ENCODE data around the gene ADAMTS18. TPM values are rescaled to one million over a fixed set of nuclear protein-coding genes. Genes with fewer than 3 reads are reported as not detected.

Gene ADAMTS18
- total and polyA plus RNA-seq, 4 experiments from 2014 or later, result not detected

GRCh38 chr16:77416939-77417480, 17.8 kb downstream of the ADAMTS18 start:
- H3K4me3 Mint-ChIP-seq, result no peak overlapping the region
- Histone ChIP-seq H3K27ac (ENCODE audit: low read depth, low read length) (no peak overlapping the region), H3K4me3 (ENCODE audit: low read length in 2 of 2) (no peak overlapping the region), H3K27me3 (ENCODE audit: insufficient read depth, low read length) (no peaks in the 10 kb centered on the region), H3K4me1 (ENCODE audit: insufficient read depth, low read length) (no peaks in the 10 kb centered on the region), H3K36me3 (ENCODE audit: insufficient read depth, low read length) (no peaks in the 10 kb centered on the region), H3K9me3 (ENCODE audit: control insufficient read depth in 1 of 2, low read length in 2 of 2) (no peaks in the 10 kb centered on the region)
- peaks cover 3 to 5% of the 10 kb centered on the region in 2 donors for H3K27me3 Mint-ChIP-seq
- no peak for DNase-seq
- ChIA-PET CTCF (ENCODE audit: partially characterized antibody) (no interaction called here), POLR2A (ENCODE audit: partially characterized antibody) (no interaction called here)
- intact Hi-C loops (cut with micrococcal nuclease), result no loop called here
- H3K4me1 Mint-ChIP-seq, result no peaks in the 10 kb centered on the region
- H3K9me3 Mint-ChIP-seq, result peaks cover 0 to 5% (median 0%) of the 10 kb centered on the region in 8 donors
- H3K27ac Mint-ChIP-seq, result no peak overlapping the region
- H3K36me3 Mint-ChIP-seq, result no peaks in the 10 kb centered on the region

- Mint-ChIP-seq H3K27me3 (peaks cover 3% of the 10 kb centered on the region in 2 donors), H3K27ac (no peak overlapping the region), H3K36me3 (no peaks in the 10 kb centered on the region), H3K9me3 (peaks cover 0 to 6% (median 0%) of the 10 kb centered on the region in 8 donors), H3K4me3 (no peak overlapping the region), H3K4me1 (no peaks in the 10 kb centered on the region)
- Histone ChIP-seq H3K27ac (ENCODE audit: low read depth, low read length) (no peak overlapping the region), H3K36me3 (ENCODE audit: insufficient read depth, low read length) (no peaks in the 10 kb centered on the region), H3K27me3 (ENCODE audit: insufficient read depth, low read length) (no peaks in the 10 kb centered on the region), H3K4me3 (ENCODE audit: low read length in 2 of 2) (no peak overlapping the region), H3K4me1 (ENCODE audit: insufficient read depth, low read length) (no peaks in the 10 kb centered on the region), H3K9me3 (ENCODE audit: control insufficient read depth in 1 of 2, low read length in 2 of 2) (no peaks in the 10 kb centered on the region)
- intact Hi-C loops (cut with micrococcal nuclease), result no loop called here
- CTCF ChIA-PET (ENCODE audit: partially characterized antibody), result no interaction called here
- POLR2A ChIA-PET (ENCODE audit: partially characterized antibody), result no interaction called here
- no peak for DNase-seq
Observed at GRCh38 chr16:77414752-77415231, 20.0 kb downstream of the ADAMTS18 start.

- no peaks in the 10 kb centered on the region for H3K36me3 ChIP-seq (ENCODE audit: insufficient read depth, low read length)
- H3K4me1 ChIP-seq (ENCODE audit: insufficient read depth, low read length), result no peaks in the 10 kb centered on the region
- H3K36me3 Mint-ChIP-seq, result no peaks in the 10 kb centered on the region
- H3K4me3 Mint-ChIP-seq, result no peak overlapping the region
- peaks cover 0 to 3% (median under 1%) of the 10 kb centered on the region in 8 donors for H3K9me3 Mint-ChIP-seq
- intact Hi-C loops (cut with micrococcal nuclease), result no loop called here
- no peaks in the 10 kb centered on the region for H3K9me3 ChIP-seq (ENCODE audit: control insufficient read depth in 1 of 2, low read length in 2 of 2)
- POLR2A ChIA-PET (ENCODE audit: partially characterized antibody), result no interaction called here
- no peaks in the 10 kb centered on the region for H3K27me3 ChIP-seq (ENCODE audit: insufficient read depth, low read length)
- no peaks in the 10 kb centered on the region for H3K4me1 Mint-ChIP-seq
- no peak overlapping the region for H3K27ac Mint-ChIP-seq
- DNase-seq, result no peak
- H3K27me3 Mint-ChIP-seq, result no peaks in the 10 kb centered on the region
- no peak overlapping the region for H3K27ac ChIP-seq (ENCODE audit: low read depth, low read length)
- no peak overlapping the region for H3K4me3 ChIP-seq (ENCODE audit: low read length in 2 of 2)
- CTCF ChIA-PET (ENCODE audit: partially characterized antibody), result no interaction called here
Observed at GRCh38 chr16:77410449-77410848, 24.4 kb downstream of the ADAMTS18 start.

GRCh38 chr16:77409311-77409710, 25.5 kb downstream of the ADAMTS18 start:
- CTCF ChIA-PET (ENCODE audit: partially characterized antibody), result no interaction called here
- no peak overlapping the region for H3K27ac Mint-ChIP-seq
- intact Hi-C loops (cut with micrococcal nuclease), result no loop called here
- no peaks in the 10 kb centered on the region for H3K4me1 ChIP-seq (ENCODE audit: insufficient read depth, low read length)
- H3K27ac ChIP-seq (ENCODE audit: low read depth, low read length), result no peak overlapping the region
- no peaks in the 10 kb centered on the region for H3K27me3 Mint-ChIP-seq
- no peaks in the 10 kb centered on the region for H3K4me1 Mint-ChIP-seq
- POLR2A ChIA-PET (ENCODE audit: partially characterized antibody), result no interaction called here
- no peaks in the 10 kb centered on the region for H3K9me3 ChIP-seq (ENCODE audit: control insufficient read depth in 1 of 2, low read length in 2 of 2)
- H3K36me3 ChIP-seq (ENCODE audit: insufficient read depth, low read length), result no peaks in the 10 kb centered on the region
- H3K36me3 Mint-ChIP-seq, result no peaks in the 10 kb centered on the region
- no peak overlapping the region for H3K4me3 Mint-ChIP-seq
- peaks cover 0 to 3% (median under 1%) of the 10 kb centered on the region in 8 donors for H3K9me3 Mint-ChIP-seq
- no peak overlapping the region for H3K4me3 ChIP-seq (ENCODE audit: low read length in 2 of 2)
- no peaks in the 10 kb centered on the region for H3K27me3 ChIP-seq (ENCODE audit: insufficient read depth, low read length)
- DNase-seq, result no peak

- Mint-ChIP-seq H3K36me3 (no peaks in the 10 kb centered on the region), H3K27me3 (no peaks in the 10 kb centered on the region), H3K4me1 (no peaks in the 10 kb centered on the region), H3K4me3 (no peak overlapping the region), H3K27ac (no peak overlapping the region), H3K9me3 (peaks cover 0 to 3% (median under 1%) of the 10 kb centered on the region in 8 donors)
- DNase-seq, result no peak
- no peak overlapping the region for H3K4me3 ChIP-seq (ENCODE audit: low read length in 2 of 2)
- no peak overlapping the region for H3K27ac ChIP-seq (ENCODE audit: low read depth, low read length)
- ChIA-PET POLR2A (ENCODE audit: partially characterized antibody) (no interaction called here), CTCF (ENCODE audit: partially characterized antibody) (no interaction called here)
- no peaks in the 10 kb centered on the region for H3K9me3 ChIP-seq (ENCODE audit: control insufficient read depth in 1 of 2, low read length in 2 of 2)
- H3K4me1 ChIP-seq (ENCODE audit: insufficient read depth, low read length), result no peaks in the 10 kb centered on the region
- no peaks in the 10 kb centered on the region for H3K27me3 ChIP-seq (ENCODE audit: insufficient read depth, low read length)
- intact Hi-C loops (cut with micrococcal nuclease), result no loop called here
- no peaks in the 10 kb centered on the region for H3K36me3 ChIP-seq (ENCODE audit: insufficient read depth, low read length)
Observed at GRCh38 chr16:77408607-77409006, 26.2 kb downstream of the ADAMTS18 start.

GRCh38 chr16:77406680-77407079, 28.2 kb downstream of the ADAMTS18 start:
- H3K9me3 ChIP-seq (ENCODE audit: control insufficient read depth in 1 of 2, low read length in 2 of 2), result no peaks in the 10 kb centered on the region
- intact Hi-C loops (cut with micrococcal nuclease), result no loop called here
- H3K4me3 ChIP-seq (ENCODE audit: low read length in 2 of 2), result no peak overlapping the region
- H3K36me3 ChIP-seq (ENCODE audit: insufficient read depth, low read length), result no peaks in the 10 kb centered on the region
- Mint-ChIP-seq H3K4me1 (no peaks in the 10 kb centered on the region), H3K27ac (no peak overlapping the region), H3K27me3 (no peaks in the 10 kb centered on the region), H3K36me3 (no peaks in the 10 kb centered on the region), H3K4me3 (peak overlapping the region in 1 of 8 donors; percentile 17), H3K9me3 (peaks cover 0 to 3% (median under 1%) of the 10 kb centered on the region in 8 donors)
- no peaks in the 10 kb centered on the region for H3K4me1 ChIP-seq (ENCODE audit: insufficient read depth, low read length)
- H3K27me3 ChIP-seq (ENCODE audit: insufficient read depth, low read length), result no peaks in the 10 kb centered on the region
- no peak overlapping the region for H3K27ac ChIP-seq (ENCODE audit: low read depth, low read length)
- POLR2A ChIA-PET (ENCODE audit: partially characterized antibody), result no interaction called here
- CTCF ChIA-PET (ENCODE audit: partially characterized antibody), result no interaction called here
- no peak for DNase-seq

GRCh38 chr16:77404775-77405174, 30.1 kb downstream of the ADAMTS18 start:
- Histone ChIP-seq H3K4me1 (ENCODE audit: insufficient read depth, low read length) (no peaks in the 10 kb centered on the region), H3K27me3 (ENCODE audit: insufficient read depth, low read length) (no peaks in the 10 kb centered on the region), H3K36me3 (ENCODE audit: insufficient read depth, low read length) (no peaks in the 10 kb centered on the region), H3K4me3 (ENCODE audit: low read length in 2 of 2) (no peak overlapping the region), H3K9me3 (ENCODE audit: control insufficient read depth in 1 of 2, low read length in 2 of 2) (no peaks in the 10 kb centered on the region), H3K27ac (ENCODE audit: low read depth, low read length) (no peak overlapping the region)
- Mint-ChIP-seq H3K4me3 (no peak overlapping the region), H3K27ac (no peak overlapping the region), H3K27me3 (peaks cover 0 to 1% of the 10 kb centered on the region in 2 donors), H3K4me1 (no peaks in the 10 kb centered on the region), H3K9me3 (peaks cover 0 to 3% (median 0%) of the 10 kb centered on the region in 8 donors), H3K36me3 (no peaks in the 10 kb centered on the region)
- intact Hi-C loops (cut with micrococcal nuclease), result no loop called here
- ChIA-PET CTCF (ENCODE audit: partially characterized antibody) (no interaction called here), POLR2A (ENCODE audit: partially characterized antibody) (no interaction called here)
- DNase-seq, result no peak

- intact Hi-C loops (cut with micrococcal nuclease), result no loop called here
- H3K4me1 Mint-ChIP-seq, result no peaks in the 10 kb centered on the region
Observed at GRCh38 chr16:77403732-77404131, 31.1 kb downstream of the ADAMTS18 start.

More at GRCh38 chr16:77403732-77404131, 31.1 kb downstream of the ADAMTS18 start:
- no peaks in the 10 kb centered on the region for H3K4me1 ChIP-seq (ENCODE audit: insufficient read depth, low read length)
- Mint-ChIP-seq H3K4me3 (no peak overlapping the region), H3K27me3 (peaks cover 0 to 1% of the 10 kb centered on the region in 2 donors), H3K27ac (no peak overlapping the region), H3K36me3 (no peaks in the 10 kb centered on the region), H3K9me3 (peaks cover 0 to 3% (median 0%) of the 10 kb centered on the region in 8 donors)
- H3K4me3 ChIP-seq (ENCODE audit: low read length in 2 of 2), result no peak overlapping the region
- ChIA-PET POLR2A (ENCODE audit: partially characterized antibody) (no interaction called here), CTCF (ENCODE audit: partially characterized antibody) (no interaction called here)
- H3K9me3 ChIP-seq (ENCODE audit: control insufficient read depth in 1 of 2, low read length in 2 of 2), result no peaks in the 10 kb centered on the region
- H3K27ac ChIP-seq (ENCODE audit: low read depth, low read length), result no peak overlapping the region
- no peak for DNase-seq
- no peaks in the 10 kb centered on the region for H3K36me3 ChIP-seq (ENCODE audit: insufficient read depth, low read length)
- no peaks in the 10 kb centered on the region for H3K27me3 ChIP-seq (ENCODE audit: insufficient read depth, low read length)
